Activated T-cell treated with anti-CD3 and anti-CD28 coated beads, Interleukin-2, amount 50 U/mL, for 24 hours (primary cell): ENCODE measurements around the gene RAB3C.
"Not testable (repeated sequence)": the region's sequence is repeated elsewhere in the genome, so short reads cannot be mapped to it uniquely, and the experiment has no call there.

Source experiments
- DNase-seq: peaks from one replicate; pipeline ENCODE4 v3.0.0-alpha.2; 2020
- H3K27ac Mint-ChIP-seq: 2 replicates; pipeline ENCODE4 v1.8.0; 2020; ENCODE audit warnings: mild to moderate bottlenecking, mixed read lengths
- H3K27me3 Mint-ChIP-seq: 2 replicates; pipeline ENCODE4 v1.8.0; 2020; ENCODE audit warnings: mixed read lengths
- H3K36me3 Mint-ChIP-seq: 2 replicates; pipeline ENCODE4 v1.8.0; 2020; ENCODE audit warnings: low read depth, mixed read lengths
- H3K4me1 Mint-ChIP-seq: 2 replicates; pipeline ENCODE4 v1.8.0; 2020; ENCODE audit warnings: low read depth, mixed read lengths
- H3K4me3 Mint-ChIP-seq: 2 replicates; pipeline ENCODE4 v1.8.0; 2020; ENCODE audit warnings: mild to moderate bottlenecking, moderate library complexity, mixed read lengths
- H3K9me3 Mint-ChIP-seq: 2 replicates; pipeline ENCODE4 v1.8.0; 2020; ENCODE audit warnings: mixed read lengths

RAB3C gene

GRCh38 chr5:58675341-58675740 lies 92.5 kb downstream of the RAB3C start:
- Mint-ChIP-seq H3K27me3 (peaks cover 10% of the 10 kb centered on the region), H3K27ac (no peak overlapping the region)

GRCh38 chr5:58677650-58678049 lies 94.8 kb downstream of the RAB3C start:
- peaks cover 4% of the 10 kb centered on the region for H3K4me1 Mint-ChIP-seq
- H3K27ac Mint-ChIP-seq, result no peak overlapping the region
- no peak overlapping the region for H3K4me3 Mint-ChIP-seq
- H3K9me3 Mint-ChIP-seq, result no peaks in the 10 kb centered on the region
- H3K36me3 Mint-ChIP-seq, result no peaks in the 10 kb centered on the region
- H3K27me3 Mint-ChIP-seq, result peaks cover 10% of the 10 kb centered on the region
- DNase-seq, result no peak

More at GRCh38 chr5:58675341-58675740, 92.5 kb downstream of the RAB3C start:
- no peak for DNase-seq
- Mint-ChIP-seq H3K9me3 (no peaks in the 10 kb centered on the region), H3K4me3 (no peak overlapping the region), H3K36me3 (no peaks in the 10 kb centered on the region), H3K4me1 (no peaks in the 10 kb centered on the region)

- Mint-ChIP-seq H3K27me3 (peaks cover 10% of the 10 kb centered on the region), H3K9me3 (no peaks in the 10 kb centered on the region), H3K27ac (no peak overlapping the region)
These were observed 97.6 kb downstream of the RAB3C start for GRCh38 chr5:58680503-58680902.

GRCh38 chr5:58681943-58682342 lies 99.1 kb downstream of the RAB3C start:
- Mint-ChIP-seq H3K4me3 (no peak overlapping the region), H3K4me1 (peaks cover 4% of the 10 kb centered on the region), H3K36me3 (no peaks in the 10 kb centered on the region), H3K27me3 (peaks cover 7% of the 10 kb centered on the region), H3K9me3 (no peaks in the 10 kb centered on the region), H3K27ac (no peak overlapping the region)
- no peak for DNase-seq

More at GRCh38 chr5:58680503-58680902, 97.6 kb downstream of the RAB3C start:
- Mint-ChIP-seq H3K4me3 (no peak overlapping the region), H3K4me1 (peaks cover 4% of the 10 kb centered on the region), H3K36me3 (no peaks in the 10 kb centered on the region)
- DNase-seq, result no peak

GRCh38 chr5:58683567-58683966 lies 100.7 kb downstream of the RAB3C start:
- H3K4me3 Mint-ChIP-seq, result no peak overlapping the region
- H3K4me1 Mint-ChIP-seq, result peaks cover 4% of the 10 kb centered on the region
- no peaks in the 10 kb centered on the region for H3K36me3 Mint-ChIP-seq
- H3K27me3 Mint-ChIP-seq, result peaks cover 6% of the 10 kb centered on the region
- H3K9me3 Mint-ChIP-seq, result no peaks in the 10 kb centered on the region
- H3K27ac Mint-ChIP-seq, result no peak overlapping the region
- DNase-seq, result no peak

GRCh38 chr5:58687079-58687478 lies 104.2 kb downstream of the RAB3C start:
- no peak for DNase-seq
- Mint-ChIP-seq H3K4me1 (no peaks in the 10 kb centered on the region), H3K27ac (no peak overlapping the region), H3K36me3 (no peaks in the 10 kb centered on the region), H3K9me3 (no peaks in the 10 kb centered on the region), H3K4me3 (no peak overlapping the region), H3K27me3 (no peaks in the 10 kb centered on the region)

- no peak overlapping the region for H3K4me3 Mint-ChIP-seq
- no peaks in the 10 kb centered on the region for H3K27me3 Mint-ChIP-seq
- H3K36me3 Mint-ChIP-seq, result no peaks in the 10 kb centered on the region
- no peak overlapping the region for H3K27ac Mint-ChIP-seq
- no peaks in the 10 kb centered on the region for H3K4me1 Mint-ChIP-seq
- DNase-seq, result no peak
- no peaks in the 10 kb centered on the region for H3K9me3 Mint-ChIP-seq
These were observed 104.7 kb downstream of the RAB3C start for GRCh38 chr5:58687595-58687994.

- not testable (repeated sequence) for H3K27ac Mint-ChIP-seq, H3K4me1 Mint-ChIP-seq, DNase-seq, H3K9me3 Mint-ChIP-seq, H3K36me3 Mint-ChIP-seq, H3K4me3 Mint-ChIP-seq
- H3K27me3 Mint-ChIP-seq, result peaks cover 14% of the 10 kb centered on the region
These were observed 116.3 kb downstream of the RAB3C start for GRCh38 chr5:58699088-58699761.

GRCh38 chr5:58699762-58700118 lies 116.9 kb downstream of the RAB3C start:
- Mint-ChIP-seq H3K36me3 (no peaks in the 10 kb centered on the region), H3K27ac (no peak overlapping the region), H3K4me1 (no peaks in the 10 kb centered on the region), H3K4me3 (no peak overlapping the region), H3K27me3 (peaks cover 15% of the 10 kb centered on the region), H3K9me3 (peaks cover 5% of the 10 kb centered on the region)
- DNase-seq, result no peak

GRCh38 chr5:58703925-58704555 lies 121.2 kb downstream of the RAB3C start:
- no peak overlapping the region for H3K4me3 Mint-ChIP-seq
- H3K27me3 Mint-ChIP-seq, result peaks cover 15% of the 10 kb centered on the region
- H3K27ac Mint-ChIP-seq, result no peak overlapping the region
- H3K4me1 Mint-ChIP-seq, result no peaks in the 10 kb centered on the region
- no peaks in the 10 kb centered on the region for H3K36me3 Mint-ChIP-seq
- DNase-seq, result no peak
- H3K9me3 Mint-ChIP-seq, result no peaks in the 10 kb centered on the region

- Mint-ChIP-seq H3K27ac (no peak overlapping the region), H3K9me3 (no peaks in the 10 kb centered on the region), H3K4me1 (no peaks in the 10 kb centered on the region), H3K4me3 (no peak overlapping the region), H3K27me3 (peaks cover 14% of the 10 kb centered on the region), H3K36me3 (no peaks in the 10 kb centered on the region)
- DNase-seq, result no peak
These were observed 123.9 kb downstream of the RAB3C start for GRCh38 chr5:58706736-58707135.

GRCh38 chr5:58708456-58708855 lies 125.6 kb downstream of the RAB3C start:
- Mint-ChIP-seq H3K4me3 (no peak overlapping the region), H3K9me3 (no peaks in the 10 kb centered on the region), H3K27me3 (peaks cover 11% of the 10 kb centered on the region), H3K36me3 (no peaks in the 10 kb centered on the region), H3K27ac (no peak overlapping the region), H3K4me1 (no peaks in the 10 kb centered on the region)
- no peak for DNase-seq

- not testable (repeated sequence) for H3K9me3 Mint-ChIP-seq, H3K4me1 Mint-ChIP-seq, DNase-seq, H3K4me3 Mint-ChIP-seq, H3K27me3 Mint-ChIP-seq, H3K27ac Mint-ChIP-seq, H3K36me3 Mint-ChIP-seq
These were observed 127.5 kb downstream of the RAB3C start for GRCh38 chr5:58710425-58710824.

- Mint-ChIP-seq H3K27me3 (peaks cover 7% of the 10 kb centered on the region), H3K9me3 (peaks cover 6% of the 10 kb centered on the region), H3K27ac (no peak overlapping the region), H3K4me1 (no peaks in the 10 kb centered on the region), H3K36me3 (no peaks in the 10 kb centered on the region), H3K4me3 (no peak overlapping the region)
- DNase-seq, result no peak
These were observed 128.0 kb downstream of the RAB3C start for GRCh38 chr5:58710871-58711270.

- Mint-ChIP-seq H3K9me3 (peaks cover 6% of the 10 kb centered on the region), H3K4me3 (no peak overlapping the region), H3K36me3 (no peaks in the 10 kb centered on the region), H3K4me1 (no peaks in the 10 kb centered on the region), H3K27me3 (peaks cover 10% of the 10 kb centered on the region), H3K27ac (no peak overlapping the region)
- DNase-seq, result no peak
These were observed 129.1 kb downstream of the RAB3C start for GRCh38 chr5:58711965-58712364.
